Measurements from ENCODE around the gene TBC1D3. TPM values are rescaled to one million over a fixed set of nuclear protein-coding genes. Genes with fewer than 3 reads are reported as not detected.
A peak's percentile ranks its signal among the peaks of the same experiment; 100 is the strongest.
"Not testable (repeated sequence)": the region's sequence is repeated elsewhere in the genome, so short reads cannot be mapped to it uniquely, and the experiment has no call there.

The TBC1D3 gene
- not detected for total RNA-seq

GRCh38 chr17:38192455-38192854 lies at the start of gene TBC1D3:
TSS of gene TBC1D3 (minus strand) at chr17:38192555. CDS start at chr17:38191029, 1,526 bp downstream.
- DNase-seq (ENCODE audit: low spot score); ATAC-seq; intact Hi-C loops (cut with DNase I): not testable (repeated sequence)

DNA sequence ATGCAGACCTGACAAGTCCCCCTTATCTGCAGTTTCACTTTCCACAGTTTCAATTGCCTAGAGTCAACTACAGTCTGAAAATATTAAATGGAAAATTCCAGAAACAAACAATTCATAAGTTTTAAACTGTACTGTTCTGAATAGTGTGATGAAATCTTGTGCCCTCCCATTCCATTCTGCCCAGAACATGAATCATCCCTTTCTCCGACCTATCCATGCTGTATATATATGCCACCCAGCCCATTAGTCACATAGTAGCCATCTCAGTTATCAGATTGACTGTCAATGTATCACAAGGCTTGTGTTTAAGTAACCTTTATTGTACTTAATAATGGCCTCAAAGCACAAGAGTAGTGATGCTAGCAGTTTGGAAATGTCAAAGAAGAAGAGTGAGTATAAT lies 40.4 kb upstream of the TBC1D3 start:
- ATAC-seq; intact Hi-C loops (cut with DNase I); DNase-seq (ENCODE audit: low spot score): not testable (repeated sequence)

GRCh38 chr17:38225844-38226495 lies 33.6 kb upstream of the TBC1D3 start:
- DNase-seq (ENCODE audit: low spot score); intact Hi-C loops (cut with DNase I); ATAC-seq: not testable (repeated sequence)

DNA sequence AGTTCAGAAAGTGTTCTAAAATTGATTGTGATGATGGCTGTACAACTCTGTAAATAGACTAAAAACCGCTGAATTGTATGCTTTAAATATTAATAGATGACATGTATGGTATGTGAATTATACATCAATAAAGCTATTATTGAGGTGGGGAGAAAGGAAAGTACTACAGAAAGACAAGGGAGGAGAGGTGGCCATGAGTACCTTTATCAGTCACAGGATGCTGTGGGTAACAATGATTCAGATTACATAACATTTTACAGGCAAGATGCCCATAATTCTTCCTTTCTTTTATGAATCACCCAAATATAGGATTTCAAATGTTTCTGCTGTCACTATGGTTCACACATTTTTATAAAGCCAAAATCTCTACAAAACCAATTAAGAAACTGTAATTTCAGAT lies 28.5 kb upstream of the TBC1D3 start:
- intact Hi-C loops (cut with DNase I); ATAC-seq; DNase-seq (ENCODE audit: low spot score): not testable (repeated sequence)

- intact Hi-C loops (cut with DNase I); ATAC-seq; DNase-seq (ENCODE audit: low spot score): not testable (repeated sequence)
Observed at GRCh38 chr17:38200271-38200670, 7.9 kb upstream of the TBC1D3 start.

- intact Hi-C loops (cut with DNase I); ATAC-seq: not testable (repeated sequence)
- DNase-seq (ENCODE audit: low spot score) = peak; percentile 62
Observed at GRCh38 chr17:38134860-38135259, 57.5 kb downstream of the TBC1D3 start.

Other genes starting within 250 kb of the TBC1D3 start
- 21.6 TPM for gene TBC1D3L, start 203.5 kb downstream of the TBC1D3 start, total RNA-seq
- not detected for gene TBC1D3D, start 188.6 kb downstream of the TBC1D3 start, total RNA-seq
- gene TBC1D3C, start 123.9 kb downstream of the TBC1D3 start, total RNA-seq = not detected
- gene TBC1D3E, start 64.6 kb downstream of the TBC1D3 start, total RNA-seq = not detected
- gene MRPL45, start 104.6 kb upstream of the TBC1D3 start, total RNA-seq = 21.8 TPM
- 0.22 TPM for gene GPR179, start 151.4 kb upstream of the TBC1D3 start, total RNA-seq
- gene SOCS7, start 159.3 kb upstream of the TBC1D3 start, total RNA-seq = 24.6 TPM
- gene ARHGAP23, start 235.9 kb upstream of the TBC1D3 start, total RNA-seq = 154 TPM